Activated CD8-positive, alpha-beta memory T cell treated with anti-CD3 and anti-CD28 coated beads for 48 hours (primary cell): ENCODE data around the gene LRMDA.

Experiments
- DNase-seq, 3 experiments: peaks; one replicate each; pipeline ENCODE4 v3.0.0-alpha.2; 2020; ENCODE audit warnings: low read depth in 2 of 3, low spot score in 2 of 3

Gene LRMDA

GRCh38 chr10:75633568-75633967, 202.1 kb downstream of the LRMDA start:
- DNase-seq = no peak

GRCh38 chr10:75634947-75635346, 203.5 kb downstream of the LRMDA start:
- DNase-seq = no peak

GRCh38 chr10:75638752-75639151, 207.3 kb downstream of the LRMDA start:
- DNase-seq = no peak

GRCh38 chr10:75639736-75640135, 208.3 kb downstream of the LRMDA start:
- no peak for DNase-seq

GRCh38 chr10:75640381-75640780, 209.0 kb downstream of the LRMDA start:
- DNase-seq = no peak

GRCh38 chr10:75640803-75641202, 209.4 kb downstream of the LRMDA start:
- DNase-seq = no peak

GRCh38 chr10:75643405-75643804, 212.0 kb downstream of the LRMDA start:
- DNase-seq = no peak

- DNase-seq = no peak
Measured at GRCh38 chr10:75643944-75644692, 212.7 kb downstream of the LRMDA start.

GRCh38 chr10:75645704-75646103, 214.3 kb downstream of the LRMDA start:
- DNase-seq = no peak

- no peak for DNase-seq
Measured at GRCh38 chr10:75646218-75646915, 214.9 kb downstream of the LRMDA start.

GRCh38 chr10:75646916-75647315, 215.5 kb downstream of the LRMDA start:
- DNase-seq = no peak

GRCh38 chr10:75647675-75648074, 216.3 kb downstream of the LRMDA start:
- DNase-seq = no peak

GRCh38 chr10:75648351-75648750, 216.9 kb downstream of the LRMDA start:
- DNase-seq = no peak

- no peak for DNase-seq
Measured at GRCh38 chr10:75648854-75649253, 217.4 kb downstream of the LRMDA start.

- DNase-seq = no peak
Measured at GRCh38 chr10:75649466-75649865, 218.0 kb downstream of the LRMDA start.

- DNase-seq = no peak
Measured at GRCh38 chr10:75650648-75651047, 219.2 kb downstream of the LRMDA start.

- no peak for DNase-seq
Measured at GRCh38 chr10:75651417-75651816, 220.0 kb downstream of the LRMDA start.

GRCh38 chr10:75652146-75652740, 220.8 kb downstream of the LRMDA start:
- no peak for DNase-seq

- no peak for DNase-seq
Measured at GRCh38 chr10:75653761-75654160, 222.3 kb downstream of the LRMDA start.

GRCh38 chr10:75654171-75654771, 222.8 kb downstream of the LRMDA start:
- no peak for DNase-seq

- no peak for DNase-seq
Measured at GRCh38 chr10:75654772-75655171, 223.3 kb downstream of the LRMDA start.
